ENCODE measurements around the gene TSR3.
"Not testable (repeated sequence)": the region's sequence is repeated elsewhere in the genome, so short reads cannot be mapped to it uniquely, and the experiment has no call there.

The TSR3 gene

GRCh38 chr16:1338855-1339675 lies 12.6 kb downstream of the TSR3 start:
- DNase-seq (ENCODE audit: low read depth in 1 of 2, low spot score in 1 of 2): no peak

- no peak for DNase-seq (ENCODE audit: low read depth in 1 of 2, low spot score in 1 of 2)
Measured at GRCh38 chr16:1338119-1338730, 13.5 kb downstream of the TSR3 start.

- no peak for DNase-seq (ENCODE audit: low read depth in 1 of 2, low spot score in 1 of 2)
Measured at GRCh38 chr16:1337486-1337885, 14.2 kb downstream of the TSR3 start.

- no peak for DNase-seq (ENCODE audit: low read depth in 1 of 2, low spot score in 1 of 2)
Measured at GRCh38 chr16:1336619-1337018, 15.1 kb downstream of the TSR3 start.

GRCh38 chr16:1335996-1336395 lies 15.7 kb downstream of the TSR3 start:
- no peak for DNase-seq (ENCODE audit: low read depth in 1 of 2, low spot score in 1 of 2)

- no peak for DNase-seq (ENCODE audit: low read depth in 1 of 2, low spot score in 1 of 2)
Measured at GRCh38 chr16:1335211-1335971, 16.3 kb downstream of the TSR3 start.

GRCh38 chr16:1334739-1335138 lies 16.9 kb downstream of the TSR3 start:
- no peak for DNase-seq (ENCODE audit: low read depth in 1 of 2, low spot score in 1 of 2)

- no peak for DNase-seq (ENCODE audit: low read depth in 1 of 2, low spot score in 1 of 2)
Measured at GRCh38 chr16:1333854-1334700, 17.6 kb downstream of the TSR3 start.

- peak in 1 of 2 donors; percentile 35 for DNase-seq (ENCODE audit: low read depth in 1 of 2, low spot score in 1 of 2)
Measured at GRCh38 chr16:1333149-1333812, 18.4 kb downstream of the TSR3 start, which contains the start of gene BAIAP3. Gene BAIAP3 (plus strand): TSS chr16:1333645. CDS start chr16:1338550, 4,905 bp downstream.

- DNase-seq (ENCODE audit: low read depth in 1 of 2, low spot score in 1 of 2): no peak
Measured at GRCh38 chr16:1332618-1333148, 19.0 kb downstream of the TSR3 start.

- no peak for DNase-seq (ENCODE audit: low read depth in 1 of 2, low spot score in 1 of 2)
Measured at GRCh38 chr16:1331712-1332617, 19.7 kb downstream of the TSR3 start.

GRCh38 chr16:1330931-1331711 lies 20.6 kb downstream of the TSR3 start:
- no peak for DNase-seq (ENCODE audit: low read depth in 1 of 2, low spot score in 1 of 2)

GRCh38 chr16:1330260-1330914 lies 21.3 kb downstream of the TSR3 start:
- DNase-seq (ENCODE audit: low read depth in 1 of 2, low spot score in 1 of 2): no peak

- not testable (repeated sequence) for DNase-seq (ENCODE audit: low read depth in 1 of 2, low spot score in 1 of 2)
Measured at GRCh38 chr16:1328961-1329360, 22.7 kb downstream of the TSR3 start.

GRCh38 chr16:1328136-1328535 lies 23.5 kb downstream of the TSR3 start:
- not testable (repeated sequence) for DNase-seq (ENCODE audit: low read depth in 1 of 2, low spot score in 1 of 2)

- DNase-seq (ENCODE audit: low read depth in 1 of 2, low spot score in 1 of 2): no peak
Measured at GRCh38 chr16:1327619-1327947, 24.1 kb downstream of the TSR3 start.

GRCh38 chr16:1326946-1327618 lies 24.6 kb downstream of the TSR3 start:
- no peak for DNase-seq (ENCODE audit: low read depth in 1 of 2, low spot score in 1 of 2)
